HL-60 (cell line): ENCODE measurements around the gene IQGAP1.

Experiments
- DNase-seq, 2 experiments: peaks; one replicate each; pipeline ENCODE4 v3.0.0-alpha.2; 2010 to 2020; ENCODE audit warnings: low read depth in 1 of 2, low spot score in 1 of 2
- H3K27ac ChIP-seq: fragments of 250-450 bp; sonication (Bioruptor Pico); replicated peaks from 2 replicates; pipeline ENCODE4 v1.5.1; 2020; ENCODE audit warnings: mild to moderate bottlenecking, moderate library complexity
- H3K27me3 ChIP-seq: fragments of 250-450 bp; sonication (Bioruptor Pico); 2 replicates; pipeline ENCODE4 v1.5.1; 2021; ENCODE audit warnings: mild to moderate bottlenecking, moderate library complexity; ENCODE audit not compliant: insufficient read depth, poor library complexity, severe bottlenecking
- H3K4me3 ChIP-seq: replicated peaks from 2 replicates; pipeline ENCODE4 v1.5.1; 2011; ENCODE audit warnings: mild to moderate bottlenecking, control low read depth, low read length; ENCODE audit not compliant: insufficient read depth
- GABPA ChIP-seq: IDR thresholded peaks from 2 replicates; pipeline ENCODE4 v1.6.1; 2012; ENCODE audit warnings: low read depth
- POLR2AphosphoS5 ChIP-seq: IDR thresholded peaks from 2 replicates; pipeline ENCODE4 v1.6.1; 2012; ENCODE audit warnings: low read depth
- SPI1 ChIP-seq: IDR thresholded peaks from 2 replicates; pipeline ENCODE4 v1.6.1; 2012; ENCODE audit warnings: low read depth, mild to moderate bottlenecking, borderline replicate concordance
- TF ChIP-seq, protein P1 (sequence below): IDR thresholded peaks from 2 replicates; pipeline ENCODE4 v1.6.1; 2012; ENCODE audit warnings: low read depth; ENCODE audit not compliant: insufficient replicate concordance
- TF ChIP-seq, protein P2 (sequence below): IDR thresholded peaks from one replicate; pipeline ENCODE4 v1.5.1; 2011; ENCODE audit warnings: low read length, control low read depth, inconsistent platforms; ENCODE audit not compliant: insufficient read depth

IQGAP1 gene

DNA sequence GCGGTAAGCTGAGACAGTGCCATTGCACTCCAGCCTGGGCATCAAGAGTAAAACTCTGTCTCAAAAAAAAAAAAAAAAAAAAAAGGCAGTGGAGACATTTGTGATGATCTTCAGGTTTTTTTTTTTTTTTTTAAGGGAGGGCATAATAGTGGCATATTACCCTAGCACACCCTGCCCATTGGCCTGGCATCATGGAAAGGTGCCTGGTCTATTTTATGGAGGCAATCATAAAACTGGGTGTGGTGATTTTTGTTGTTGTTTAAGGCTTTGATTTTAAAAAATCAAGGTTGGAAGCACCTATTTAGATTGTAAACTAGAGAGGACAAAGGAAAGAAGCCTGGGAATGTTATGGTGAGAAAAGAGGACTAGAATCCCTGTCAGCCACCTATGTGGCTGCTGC is 6.0 kb downstream of the IQGAP1 start:
- TF ChIP-seq POLR2AphosphoS5 (no peak), SPI1 (no peak), GABPA (no peak)
- TF ChIP-seq, protein P1, sequence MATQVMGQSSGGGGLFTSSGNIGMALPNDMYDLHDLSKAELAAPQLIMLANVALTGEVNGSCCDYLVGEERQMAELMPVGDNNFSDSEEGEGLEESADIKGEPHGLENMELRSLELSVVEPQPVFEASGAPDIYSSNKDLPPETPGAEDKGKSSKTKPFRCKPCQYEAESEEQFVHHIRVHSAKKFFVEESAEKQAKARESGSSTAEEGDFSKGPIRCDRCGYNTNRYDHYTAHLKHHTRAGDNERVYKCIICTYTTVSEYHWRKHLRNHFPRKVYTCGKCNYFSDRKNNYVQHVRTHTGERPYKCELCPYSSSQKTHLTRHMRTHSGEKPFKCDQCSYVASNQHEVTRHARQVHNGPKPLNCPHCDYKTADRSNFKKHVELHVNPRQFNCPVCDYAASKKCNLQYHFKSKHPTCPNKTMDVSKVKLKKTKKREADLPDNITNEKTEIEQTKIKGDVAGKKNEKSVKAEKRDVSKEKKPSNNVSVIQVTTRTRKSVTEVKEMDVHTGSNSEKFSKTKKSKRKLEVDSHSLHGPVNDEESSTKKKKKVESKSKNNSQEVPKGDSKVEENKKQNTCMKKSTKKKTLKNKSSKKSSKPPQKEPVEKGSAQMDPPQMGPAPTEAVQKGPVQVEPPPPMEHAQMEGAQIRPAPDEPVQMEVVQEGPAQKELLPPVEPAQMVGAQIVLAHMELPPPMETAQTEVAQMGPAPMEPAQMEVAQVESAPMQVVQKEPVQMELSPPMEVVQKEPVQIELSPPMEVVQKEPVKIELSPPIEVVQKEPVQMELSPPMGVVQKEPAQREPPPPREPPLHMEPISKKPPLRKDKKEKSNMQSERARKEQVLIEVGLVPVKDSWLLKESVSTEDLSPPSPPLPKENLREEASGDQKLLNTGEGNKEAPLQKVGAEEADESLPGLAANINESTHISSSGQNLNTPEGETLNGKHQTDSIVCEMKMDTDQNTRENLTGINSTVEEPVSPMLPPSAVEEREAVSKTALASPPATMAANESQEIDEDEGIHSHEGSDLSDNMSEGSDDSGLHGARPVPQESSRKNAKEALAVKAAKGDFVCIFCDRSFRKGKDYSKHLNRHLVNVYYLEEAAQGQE: no peak
- TF ChIP-seq, protein P2, sequence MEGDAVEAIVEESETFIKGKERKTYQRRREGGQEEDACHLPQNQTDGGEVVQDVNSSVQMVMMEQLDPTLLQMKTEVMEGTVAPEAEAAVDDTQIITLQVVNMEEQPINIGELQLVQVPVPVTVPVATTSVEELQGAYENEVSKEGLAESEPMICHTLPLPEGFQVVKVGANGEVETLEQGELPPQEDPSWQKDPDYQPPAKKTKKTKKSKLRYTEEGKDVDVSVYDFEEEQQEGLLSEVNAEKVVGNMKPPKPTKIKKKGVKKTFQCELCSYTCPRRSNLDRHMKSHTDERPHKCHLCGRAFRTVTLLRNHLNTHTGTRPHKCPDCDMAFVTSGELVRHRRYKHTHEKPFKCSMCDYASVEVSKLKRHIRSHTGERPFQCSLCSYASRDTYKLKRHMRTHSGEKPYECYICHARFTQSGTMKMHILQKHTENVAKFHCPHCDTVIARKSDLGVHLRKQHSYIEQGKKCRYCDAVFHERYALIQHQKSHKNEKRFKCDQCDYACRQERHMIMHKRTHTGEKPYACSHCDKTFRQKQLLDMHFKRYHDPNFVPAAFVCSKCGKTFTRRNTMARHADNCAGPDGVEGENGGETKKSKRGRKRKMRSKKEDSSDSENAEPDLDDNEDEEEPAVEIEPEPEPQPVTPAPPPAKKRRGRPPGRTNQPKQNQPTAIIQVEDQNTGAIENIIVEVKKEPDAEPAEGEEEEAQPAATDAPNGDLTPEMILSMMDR: no peak
- no peak for DNase-seq

DNA sequence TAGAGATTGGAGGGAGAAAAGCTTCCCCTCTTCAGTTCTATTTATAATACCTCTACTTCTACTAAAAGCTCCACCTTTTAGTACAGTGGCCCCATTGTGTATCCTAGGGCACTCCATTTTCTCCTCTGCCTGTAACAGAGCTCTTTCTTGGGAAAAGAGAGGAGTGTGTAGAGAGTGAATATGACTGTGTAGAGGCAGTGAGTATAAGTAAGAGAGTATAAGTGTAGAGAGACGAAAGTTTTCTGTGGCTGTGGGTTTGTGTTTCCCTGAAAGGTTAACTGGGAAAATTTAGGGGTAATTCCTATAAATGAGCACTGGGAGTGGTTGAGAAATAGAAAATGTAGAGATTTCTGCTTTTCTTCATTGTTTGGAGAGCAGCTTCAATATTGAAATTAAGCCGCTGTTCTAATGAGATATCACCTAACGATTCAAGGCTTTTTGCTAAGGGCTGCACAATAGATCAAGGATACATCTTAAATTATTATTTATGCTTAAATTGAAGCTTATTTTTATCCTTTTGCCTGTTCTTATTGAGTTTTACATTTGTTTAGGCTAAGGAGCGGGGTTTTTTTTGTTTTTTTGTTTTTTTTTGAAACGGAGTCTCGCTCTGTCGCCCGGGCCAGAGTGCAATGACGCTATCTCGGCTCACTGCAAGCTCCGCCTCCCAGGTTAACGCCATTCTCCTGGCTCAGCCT is 6.9 kb downstream of the IQGAP1 start:
- TF ChIP-seq, protein P1: no peak
- no peak for TF ChIP-seq POLR2AphosphoS5
- no peaks in the 10 kb centered on the region for H3K27me3 ChIP-seq
- no peak overlapping the region for H3K4me3 ChIP-seq
- DNase-seq: no peak
- H3K27ac ChIP-seq: no peak overlapping the region

More for the DNA sequence above, 6.0 kb downstream of the IQGAP1 start:
- Histone ChIP-seq H3K27ac (no peak overlapping the region), H3K27me3 (no peaks in the 10 kb centered on the region), H3K4me3 (no peak overlapping the region)

DNA sequence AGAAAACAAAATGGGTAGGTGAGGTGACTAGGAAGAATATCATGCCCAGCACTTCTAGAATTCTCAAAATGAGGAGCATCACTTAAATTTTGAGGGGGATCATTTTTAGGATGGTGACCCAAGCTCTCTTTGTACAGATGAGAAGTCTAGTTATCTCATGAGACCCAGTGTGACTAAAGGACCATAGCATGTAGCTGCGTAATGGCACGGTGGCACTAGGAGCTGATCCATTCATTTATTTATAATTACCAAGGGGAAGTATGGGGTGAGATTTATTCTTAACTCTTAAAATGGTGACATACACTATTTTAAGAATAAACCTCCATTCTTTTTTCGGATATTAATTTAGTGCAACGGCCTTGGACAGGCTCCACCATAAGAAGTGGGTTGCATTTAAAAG is 8.3 kb downstream of the IQGAP1 start:
- no peak for DNase-seq
- Histone ChIP-seq H3K4me3 (no peak overlapping the region), H3K27ac (no peak overlapping the region), H3K27me3 (no peaks in the 10 kb centered on the region)
- TF ChIP-seq POLR2AphosphoS5: no peak
- no peak for TF ChIP-seq GABPA
- TF ChIP-seq, protein P2: no peak
- TF ChIP-seq SPI1: no peak

DNA sequence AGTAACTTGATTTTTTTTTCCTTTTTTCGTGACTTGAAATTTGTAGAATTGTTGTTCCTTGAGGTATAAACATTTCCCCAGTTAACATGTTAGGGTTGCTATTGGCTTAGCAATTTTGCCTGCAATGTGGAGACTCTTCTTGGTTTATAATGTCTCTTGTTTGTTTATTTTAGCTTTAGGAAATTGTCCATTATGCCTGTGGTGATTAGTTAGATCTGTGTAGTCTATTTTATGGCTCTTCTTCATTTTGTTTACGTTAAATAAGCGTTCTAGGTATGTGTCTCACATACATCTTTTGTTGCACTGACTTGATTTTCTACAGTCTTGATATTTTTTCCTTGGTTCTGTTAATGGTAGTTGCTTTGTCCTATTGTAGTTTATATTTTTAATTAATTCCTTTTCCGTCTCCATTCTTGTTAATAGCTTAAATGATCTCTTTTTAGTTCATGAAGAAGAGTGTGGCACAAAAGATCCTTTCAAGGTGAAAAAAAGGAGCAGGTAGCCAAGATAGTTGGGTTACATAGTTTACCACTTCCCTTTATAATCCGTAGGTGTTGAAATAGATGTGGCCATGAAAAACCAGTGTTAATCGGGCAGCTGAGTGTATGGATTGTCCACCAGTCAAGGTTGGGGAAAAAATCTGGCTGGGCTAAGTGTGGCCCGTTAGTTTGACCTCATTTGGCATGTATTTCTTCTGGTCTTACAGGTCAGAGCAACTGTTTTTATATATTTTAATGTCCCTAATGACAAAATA is 12.1 kb downstream of the IQGAP1 start:
- peak; percentile 77 for TF ChIP-seq SPI1
- TF ChIP-seq GABPA: no peak
- Histone ChIP-seq H3K27ac (peak overlapping the region; percentile 86), H3K27me3 (no peaks in the 10 kb centered on the region), H3K4me3 (no peak overlapping the region)
- peak; percentile 54 to 55 for DNase-seq
